Measurements from ENCODE around the gene GSTK1.

GSTK1 gene

DNA sequence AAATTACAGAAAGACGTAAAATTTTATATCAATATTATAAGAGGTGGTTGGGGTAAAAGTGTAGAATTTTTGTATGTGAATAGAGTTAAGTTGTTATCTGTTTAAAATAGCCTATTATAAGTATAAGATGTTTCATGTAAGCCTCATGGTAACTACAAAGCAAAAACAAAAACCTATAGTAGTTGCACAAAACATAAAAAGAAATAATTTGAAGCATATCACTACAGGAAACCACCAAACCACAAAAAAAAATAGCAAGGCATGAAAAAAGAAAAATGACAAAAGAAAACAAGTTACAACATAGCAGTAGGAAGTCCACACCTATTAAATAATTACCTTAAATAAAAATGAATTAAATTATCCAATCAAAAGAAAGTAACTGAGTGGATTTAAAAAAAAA is 12.4 kb upstream of the GSTK1 start:
- TF ChIP-seq EGR1 (IDR thresholded peaks at IDR 0.05) (no peak), CREB1 (IDR thresholded peaks at IDR 0.05; ENCODE audit: low read depth) (no peak), CEBPB (IDR thresholded peaks at IDR 0.05) (no peak), RAD21 (IDR thresholded peaks at IDR 0.05; ENCODE audit: low read depth) (no peak), ZBTB7A (IDR thresholded peaks at IDR 0.05; ENCODE audit: low read depth) (no peak), TEAD4 (IDR thresholded peaks at IDR 0.05) (no peak), EP300 (IDR thresholded peaks at IDR 0.05; ENCODE audit: borderline replicate concordance) (no peak)
- TF ChIP-seq, protein P1, sequence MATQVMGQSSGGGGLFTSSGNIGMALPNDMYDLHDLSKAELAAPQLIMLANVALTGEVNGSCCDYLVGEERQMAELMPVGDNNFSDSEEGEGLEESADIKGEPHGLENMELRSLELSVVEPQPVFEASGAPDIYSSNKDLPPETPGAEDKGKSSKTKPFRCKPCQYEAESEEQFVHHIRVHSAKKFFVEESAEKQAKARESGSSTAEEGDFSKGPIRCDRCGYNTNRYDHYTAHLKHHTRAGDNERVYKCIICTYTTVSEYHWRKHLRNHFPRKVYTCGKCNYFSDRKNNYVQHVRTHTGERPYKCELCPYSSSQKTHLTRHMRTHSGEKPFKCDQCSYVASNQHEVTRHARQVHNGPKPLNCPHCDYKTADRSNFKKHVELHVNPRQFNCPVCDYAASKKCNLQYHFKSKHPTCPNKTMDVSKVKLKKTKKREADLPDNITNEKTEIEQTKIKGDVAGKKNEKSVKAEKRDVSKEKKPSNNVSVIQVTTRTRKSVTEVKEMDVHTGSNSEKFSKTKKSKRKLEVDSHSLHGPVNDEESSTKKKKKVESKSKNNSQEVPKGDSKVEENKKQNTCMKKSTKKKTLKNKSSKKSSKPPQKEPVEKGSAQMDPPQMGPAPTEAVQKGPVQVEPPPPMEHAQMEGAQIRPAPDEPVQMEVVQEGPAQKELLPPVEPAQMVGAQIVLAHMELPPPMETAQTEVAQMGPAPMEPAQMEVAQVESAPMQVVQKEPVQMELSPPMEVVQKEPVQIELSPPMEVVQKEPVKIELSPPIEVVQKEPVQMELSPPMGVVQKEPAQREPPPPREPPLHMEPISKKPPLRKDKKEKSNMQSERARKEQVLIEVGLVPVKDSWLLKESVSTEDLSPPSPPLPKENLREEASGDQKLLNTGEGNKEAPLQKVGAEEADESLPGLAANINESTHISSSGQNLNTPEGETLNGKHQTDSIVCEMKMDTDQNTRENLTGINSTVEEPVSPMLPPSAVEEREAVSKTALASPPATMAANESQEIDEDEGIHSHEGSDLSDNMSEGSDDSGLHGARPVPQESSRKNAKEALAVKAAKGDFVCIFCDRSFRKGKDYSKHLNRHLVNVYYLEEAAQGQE (IDR thresholded peaks at IDR 0.05; ENCODE audit: low read depth), result no peak
- TF ChIP-seq, protein P2, sequence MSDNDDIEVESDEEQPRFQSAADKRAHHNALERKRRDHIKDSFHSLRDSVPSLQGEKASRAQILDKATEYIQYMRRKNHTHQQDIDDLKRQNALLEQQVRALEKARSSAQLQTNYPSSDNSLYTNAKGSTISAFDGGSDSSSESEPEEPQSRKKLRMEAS (IDR thresholded peaks at IDR 0.05), result no peak

DNA sequence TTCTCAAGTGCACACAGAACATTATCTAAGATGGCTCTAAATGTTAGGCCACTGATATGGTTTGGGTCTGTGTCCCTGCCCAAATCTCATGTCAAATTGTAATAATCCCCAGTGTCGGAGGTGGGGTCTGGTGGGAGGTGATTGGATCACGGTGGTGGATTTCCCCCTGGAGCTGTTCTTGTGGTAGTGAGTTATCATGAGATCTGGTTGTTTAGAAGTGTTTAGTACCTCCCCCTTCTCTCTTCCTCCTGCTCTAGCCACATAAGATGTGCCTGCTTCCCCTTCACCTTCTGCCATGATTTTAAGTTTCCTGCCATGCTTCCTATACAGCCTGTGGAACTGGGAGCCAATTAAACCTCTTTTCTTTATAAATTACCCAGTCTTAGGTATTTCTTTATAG is 11.2 kb upstream of the GSTK1 start:
- TF ChIP-seq FOXM1 (IDR thresholded peaks at IDR 0.05; ENCODE audit: borderline replicate concordance, low read depth) (no peak), TEAD4 (IDR thresholded peaks at IDR 0.05) (no peak), EP300 (IDR thresholded peaks at IDR 0.05; ENCODE audit: borderline replicate concordance) (no peak), TCF12 (IDR thresholded peaks at IDR 0.05; ENCODE audit: low read depth) (no peak), ZBTB7A (IDR thresholded peaks at IDR 0.05; ENCODE audit: low read depth) (no peak), EGR1 (IDR thresholded peaks at IDR 0.05) (no peak), RAD21 (IDR thresholded peaks at IDR 0.05; ENCODE audit: low read depth) (no peak), CREB1 (IDR thresholded peaks at IDR 0.05; ENCODE audit: low read depth) (no peak), NFIC (IDR thresholded peaks at IDR 0.05) (no peak), CEBPB (IDR thresholded peaks at IDR 0.05) (no peak)
- TF ChIP-seq, protein P2 (IDR thresholded peaks at IDR 0.05), result no peak
- TF ChIP-seq, protein P3, sequence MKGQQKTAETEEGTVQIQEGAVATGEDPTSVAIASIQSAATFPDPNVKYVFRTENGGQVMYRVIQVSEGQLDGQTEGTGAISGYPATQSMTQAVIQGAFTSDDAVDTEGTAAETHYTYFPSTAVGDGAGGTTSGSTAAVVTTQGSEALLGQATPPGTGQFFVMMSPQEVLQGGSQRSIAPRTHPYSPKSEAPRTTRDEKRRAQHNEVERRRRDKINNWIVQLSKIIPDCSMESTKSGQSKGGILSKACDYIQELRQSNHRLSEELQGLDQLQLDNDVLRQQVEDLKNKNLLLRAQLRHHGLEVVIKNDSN (IDR thresholded peaks at IDR 0.05), result no peak

DNA sequence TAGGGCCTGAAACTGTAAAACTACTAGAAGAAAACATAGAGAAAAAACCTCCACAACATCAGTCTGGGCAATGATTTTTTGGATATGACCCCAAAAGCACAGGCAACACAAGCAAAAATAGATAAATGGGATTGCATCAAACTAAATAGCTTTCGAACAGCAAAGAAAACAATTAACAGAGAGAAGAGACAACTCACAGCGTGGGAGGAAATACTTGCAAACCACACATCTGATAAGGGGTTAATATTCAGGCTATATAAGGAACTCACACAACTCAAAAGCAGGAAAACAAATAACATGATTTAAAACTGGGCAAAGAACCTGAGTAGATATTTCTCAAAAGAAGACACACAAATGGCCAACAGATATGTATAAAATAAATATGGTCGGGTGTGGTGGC is 7.7 kb upstream of the GSTK1 start:
- TF ChIP-seq EGR1 (IDR thresholded peaks at IDR 0.05) (no peak), TAF1 (IDR thresholded peaks at IDR 0.05; ENCODE audit: low read depth) (no peak)

DNA sequence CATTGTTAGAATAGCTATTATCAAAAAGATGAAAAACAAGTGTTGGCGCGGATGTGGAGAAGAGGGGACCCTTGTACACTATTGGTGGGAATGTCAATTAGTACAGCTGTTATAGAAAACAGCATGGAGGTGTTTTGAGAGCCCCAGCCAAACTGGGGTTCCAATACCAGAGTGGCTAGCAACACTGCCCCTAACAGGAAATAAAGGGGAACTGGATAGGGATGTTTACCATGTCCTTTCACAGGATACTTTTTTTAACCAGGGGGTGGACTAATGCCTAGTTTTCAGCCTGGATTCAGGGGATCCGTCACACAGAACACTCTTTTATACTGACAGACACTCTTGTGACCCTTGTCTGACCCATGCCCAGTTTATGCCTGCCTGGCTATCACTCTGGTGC is 6.9 kb upstream of the GSTK1 start:
- no peak for TF ChIP-seq CEBPB (IDR thresholded peaks at IDR 0.05)
- no peak for TF ChIP-seq YY1 (IDR thresholded peaks at IDR 0.05; ENCODE audit: low read depth)
- TF ChIP-seq EP300 (IDR thresholded peaks at IDR 0.05; ENCODE audit: borderline replicate concordance), result no peak
- no peak for TF ChIP-seq ZBTB7A (IDR thresholded peaks at IDR 0.05; ENCODE audit: low read depth)
- no peak for TF ChIP-seq CREB1 (IDR thresholded peaks at IDR 0.05; ENCODE audit: low read depth)
- TF ChIP-seq, protein P1 (IDR thresholded peaks at IDR 0.05; ENCODE audit: low read depth), result no peak
- TF ChIP-seq FOXM1 (IDR thresholded peaks at IDR 0.05; ENCODE audit: borderline replicate concordance, low read depth), result no peak
- TF ChIP-seq TAF1 (IDR thresholded peaks at IDR 0.05; ENCODE audit: low read depth), result no peak
- TF ChIP-seq, protein P2 (IDR thresholded peaks at IDR 0.05), result no peak
- no peak for TF ChIP-seq TEAD4 (IDR thresholded peaks at IDR 0.05)
- TF ChIP-seq EGR1 (IDR thresholded peaks at IDR 0.05), result no peak
- TF ChIP-seq, protein P3 (IDR thresholded peaks at IDR 0.05), result no peak
- TF ChIP-seq TCF12 (IDR thresholded peaks at IDR 0.05; ENCODE audit: low read depth), result no peak
- TF ChIP-seq NFIC (IDR thresholded peaks at IDR 0.05), result no peak
- TF ChIP-seq RAD21 (IDR thresholded peaks at IDR 0.05; ENCODE audit: low read depth), result no peak

DNA sequence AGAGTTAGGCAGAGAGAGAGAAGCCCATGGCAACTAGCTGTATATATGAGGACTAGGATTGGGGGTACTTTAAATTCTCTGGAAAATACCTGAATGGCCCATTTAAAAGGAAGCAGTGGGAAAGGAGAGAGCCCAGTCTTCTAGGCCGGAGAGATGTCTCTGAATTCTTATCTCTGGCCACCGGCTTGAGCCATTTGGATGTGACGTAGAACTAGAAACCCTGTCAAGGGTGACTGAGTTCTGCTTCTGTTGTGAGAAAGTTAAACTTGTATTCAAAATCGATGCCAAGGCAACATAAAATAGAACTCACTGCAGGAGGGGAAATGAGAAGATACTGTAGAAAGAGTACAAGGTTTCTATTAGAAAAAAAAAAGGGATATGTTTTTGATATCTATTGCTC is 6.3 kb upstream of the GSTK1 start:
- no peak for TF ChIP-seq RAD21 (IDR thresholded peaks at IDR 0.05; ENCODE audit: low read depth)

DNA sequence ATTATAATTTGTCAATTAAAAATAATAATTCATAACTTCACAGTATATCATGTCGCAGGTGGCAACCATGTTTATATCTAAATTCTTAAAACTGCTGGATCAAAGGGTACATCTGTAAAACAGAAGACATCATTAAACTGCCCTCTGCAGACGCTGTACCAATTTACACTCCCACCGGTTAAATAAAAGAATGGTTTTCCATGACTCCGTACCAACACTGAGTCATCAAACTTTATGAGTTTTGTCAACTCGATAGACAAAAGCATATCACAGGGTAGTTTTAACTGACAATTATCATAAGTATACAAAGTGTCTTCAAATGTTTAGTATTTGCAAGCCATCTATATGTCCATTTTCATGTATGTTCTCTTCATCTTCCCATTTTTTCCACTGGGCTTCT is 5.7 kb upstream of the GSTK1 start:
- no peak for TF ChIP-seq NFIC (IDR thresholded peaks at IDR 0.05)
- no peak for TF ChIP-seq TCF12 (IDR thresholded peaks at IDR 0.05; ENCODE audit: low read depth)
- TF ChIP-seq TEAD4 (IDR thresholded peaks at IDR 0.05), result no peak
- no peak for TF ChIP-seq CREB1 (IDR thresholded peaks at IDR 0.05; ENCODE audit: low read depth)
- TF ChIP-seq, protein P2 (IDR thresholded peaks at IDR 0.05), result no peak
- TF ChIP-seq, protein P1 (IDR thresholded peaks at IDR 0.05; ENCODE audit: low read depth), result no peak
- no peak for TF ChIP-seq RAD21 (IDR thresholded peaks at IDR 0.05; ENCODE audit: low read depth)
- no peak for TF ChIP-seq CEBPB (IDR thresholded peaks at IDR 0.05)
- TF ChIP-seq EP300 (IDR thresholded peaks at IDR 0.05; ENCODE audit: borderline replicate concordance), result no peak
- no peak for TF ChIP-seq FOXM1 (IDR thresholded peaks at IDR 0.05; ENCODE audit: borderline replicate concordance, low read depth)
- no peak for TF ChIP-seq ZBTB7A (IDR thresholded peaks at IDR 0.05; ENCODE audit: low read depth)
